IMR-90 (cell line): ENCODE data around the gene SNED1. TPM values are rescaled to one million over a fixed set of nuclear protein-coding genes. Genes with fewer than 3 reads are reported as not detected.
A peak's percentile ranks its signal among the peaks of the same experiment; 100 is the strongest.

Source experiments
- ATAC-seq: fragments of 200-7000 bp; cut with Tn5 transposase; 2 replicates; pipeline ENCODE4 v1.9.1; 2020; ENCODE audit warnings: low read depth, mild to moderate bottlenecking, moderate library complexity
- BruUV-seq: library from RNA; stranded (reverse); fragments of 400-500 nt; replicated peaks from 2 replicates; lab custom pipeline; 2021; lab: Mats Ljungman, UMichigan
- CTCF ChIA-PET: fragments of 300-600 bp; formaldehyde crosslinking; extraction: SDS; loops from one replicate; lab custom pipeline; 2021; ENCODE audit warnings: antibody characterized with exemption; lab: Yijun Ruan, JAX
- POLR2A ChIA-PET: fragments of 300-600 bp; sonication (Branson Sonifier 250); formaldehyde crosslinking; loops from one replicate; lab custom pipeline; 2022; ENCODE audit warnings: antibody characterized with exemption; ENCODE audit not compliant: unreplicated experiment; lab: Charles Lee
- DNase-seq: peaks from one replicate; pipeline ENCODE4 v3.0.0; 2013
- H2AFZ ChIP-seq: replicated peaks from 2 replicates; pipeline ENCODE3; 2013; ENCODE audit warnings: low read length, mild to moderate bottlenecking; ENCODE audit not compliant: poor library complexity
- H2AK5ac ChIP-seq: 2 replicates; pipeline ENCODE4 v1.6.1; 2013; ENCODE audit warnings: low read depth, low read length, inconsistent platforms
- H2AK9ac ChIP-seq: replicated peaks from 2 replicates; pipeline ENCODE3; 2013; ENCODE audit warnings: mild to moderate bottlenecking, low read depth, low read length, moderate library complexity; ENCODE audit not compliant: poor library complexity
- H2BK120ac ChIP-seq: 2 replicates; pipeline ENCODE4 v1.6.1; 2013; ENCODE audit warnings: low read depth, low read length, inconsistent platforms
- H2BK15ac ChIP-seq: 3 replicates; pipeline ENCODE4 v1.6.1; 2013; ENCODE audit warnings: low read depth, low read length, inconsistent platforms
- H2BK20ac ChIP-seq: 2 replicates; pipeline ENCODE4 v1.6.1; 2013; ENCODE audit warnings: low read depth, mild to moderate bottlenecking, inconsistent platforms, low read length, moderate library complexity
- H2BK5ac ChIP-seq: 2 replicates; pipeline ENCODE4 v1.6.1; 2013; ENCODE audit warnings: mild to moderate bottlenecking, low read depth, low read length, inconsistent platforms; ENCODE audit not compliant: poor library complexity, severe bottlenecking
- H3K14ac ChIP-seq: replicated peaks from 2 replicates; pipeline ENCODE4 v1.6.1; 2013; ENCODE audit warnings: low read depth, low read length, inconsistent platforms
- H3K18ac ChIP-seq: 2 replicates; pipeline ENCODE4 v1.6.1; 2013; ENCODE audit warnings: low read depth, low read length, control low read depth
- H3K23ac ChIP-seq: 2 replicates; pipeline ENCODE4 v1.6.1; 2013; ENCODE audit warnings: low read depth, low read length, inconsistent platforms
- H3K27ac ChIP-seq: 2 replicates; pipeline ENCODE4 v1.5.1; 2013; ENCODE audit warnings: mild to moderate bottlenecking, control low read depth, low read length; ENCODE audit not compliant: insufficient read depth
- H3K27me3 ChIP-seq: 2 replicates; pipeline ENCODE4 v1.6.1; 2013; ENCODE audit warnings: low read length; ENCODE audit not compliant: control insufficient read depth, insufficient read depth
- H3K36me3 ChIP-seq: 2 replicates; pipeline ENCODE4 v1.6.1; 2013; ENCODE audit warnings: low read length, mixed read lengths; ENCODE audit not compliant: control insufficient read depth, insufficient read depth
- H3K4ac ChIP-seq: 2 replicates; pipeline ENCODE4 v1.6.1; 2013; ENCODE audit warnings: low read depth, low read length, inconsistent platforms
- H3K4me1 ChIP-seq: 2 replicates; pipeline ENCODE4 v1.6.1; 2013; ENCODE audit warnings: low read length, mixed read lengths; ENCODE audit not compliant: control insufficient read depth, insufficient read depth
- H3K4me2 ChIP-seq: 2 replicates; pipeline ENCODE4 v1.6.1; 2013; ENCODE audit warnings: low read depth, mild to moderate bottlenecking, control low read depth, low read length, moderate library complexity
- H3K4me3 ChIP-seq: 2 replicates; pipeline ENCODE4 v1.5.1; 2013; ENCODE audit warnings: low read depth, mild to moderate bottlenecking, control low read depth, low read length, moderate library complexity; ENCODE audit not compliant: insufficient read depth
- H3K56ac ChIP-seq: 2 replicates; pipeline ENCODE4 v1.6.1; 2013; ENCODE audit warnings: low read length, inconsistent platforms; ENCODE audit not compliant: insufficient read depth; ENCODE audit errors: extremely low read depth
- H3K79me1 ChIP-seq, 2 experiments: 2 replicates each; pipeline ENCODE4 v1.6.1; 2013; ENCODE audit warnings: low read length in 2 of 2, inconsistent platforms in 1 of 2, low read depth in 1 of 2
- H3K9ac ChIP-seq: 2 replicates; pipeline ENCODE4 v1.6.1; 2013; ENCODE audit warnings: low read depth, low read length, control low read depth
- H3K9me1 ChIP-seq: 2 replicates; pipeline ENCODE4 v1.6.1; 2013; ENCODE audit warnings: low read length, inconsistent platforms; ENCODE audit not compliant: insufficient read depth
- H3K9me3 ChIP-seq: 2 replicates; pipeline ENCODE4 v1.6.1; 2013; ENCODE audit warnings: low read length; ENCODE audit not compliant: control insufficient read depth, insufficient read depth
- H4K20me1 ChIP-seq: 2 replicates; pipeline ENCODE4 v1.6.1; 2013; ENCODE audit warnings: low read length, inconsistent platforms; ENCODE audit not compliant: insufficient read depth
- H4K5ac ChIP-seq: 2 replicates; pipeline ENCODE4 v1.6.1; 2013; ENCODE audit warnings: mild to moderate bottlenecking, low read depth, low read length, control low read depth
- H4K8ac ChIP-seq, 2 experiments: 2 replicates each; pipeline ENCODE4 v1.6.1; 2013; ENCODE audit warnings: low read depth in 2 of 2, low read length in 2 of 2, control low read depth in 1 of 2, inconsistent platforms in 1 of 2
- H4K91ac ChIP-seq: 2 replicates; pipeline ENCODE4 v1.6.1; 2013; ENCODE audit warnings: low read depth, low read length, inconsistent platforms; ENCODE audit not compliant: insufficient read depth
- CEBPB ChIP-seq: IDR thresholded peaks from 2 replicates; pipeline ENCODE4 v1.6.1; 2012; ENCODE audit warnings: low read depth, low read length, improper control_type of control experiment
- CHD1 ChIP-seq: IDR thresholded peaks from 2 replicates; pipeline ENCODE4 v1.6.1; 2012; ENCODE audit warnings: low read depth, low read length, improper control_type of control experiment
- CTCF ChIP-seq: conservative IDR thresholded peaks from 2 replicates; pipeline ENCODE4 v1.5.1; 2012; ENCODE audit warnings: mild to moderate bottlenecking, low read depth, low read length, improper control_type of control experiment
- ELK1 ChIP-seq: fragments of 150-350 bp; IDR thresholded peaks from 2 replicates; pipeline ENCODE4 v1.6.1; 2016; ENCODE audit warnings: low read depth, mild to moderate bottlenecking, low read length, moderate library complexity, borderline replicate concordance
- FOS ChIP-seq: fragments of 150-350 bp; IDR thresholded peaks from 2 replicates; pipeline ENCODE4 v1.6.1; 2016; ENCODE audit warnings: low read depth, low read length
- MAFK ChIP-seq: IDR thresholded peaks from 2 replicates; pipeline ENCODE4 v1.6.1; 2012; ENCODE audit warnings: low read depth, low read length, improper control_type of control experiment
- MAZ ChIP-seq: IDR thresholded peaks from 2 replicates; pipeline ENCODE4 v1.6.1; 2012; ENCODE audit warnings: low read depth, mild to moderate bottlenecking, low read length, improper control_type of control experiment, moderate library complexity, borderline replicate concordance
- MXI1 ChIP-seq: IDR thresholded peaks from 2 replicates; pipeline ENCODE4 v1.6.1; 2012; ENCODE audit warnings: low read depth, mild to moderate bottlenecking, low read length, moderate library complexity, borderline replicate concordance
- NFE2L2 ChIP-seq: fragments of 150-350 bp; IDR thresholded peaks from 2 replicates; pipeline ENCODE4 v1.6.1; 2016; ENCODE audit warnings: low read depth, mild to moderate bottlenecking, low read length
- POLR2A ChIP-seq: IDR thresholded peaks from 2 replicates; pipeline ENCODE4 v1.6.1; 2012; ENCODE audit warnings: mild to moderate bottlenecking, low read depth, low read length
- RAD21 ChIP-seq: IDR thresholded peaks from 2 replicates; pipeline ENCODE4 v1.6.1; 2012; ENCODE audit warnings: low read length, improper control_type of control experiment
- RCOR1 ChIP-seq: IDR thresholded peaks from 2 replicates; pipeline ENCODE4 v1.6.1; 2012; ENCODE audit warnings: mild to moderate bottlenecking, low read length, improper control_type of control experiment; ENCODE audit not compliant: insufficient replicate concordance
- RFX5 ChIP-seq: IDR thresholded peaks from 2 replicates; pipeline ENCODE4 v1.8.0; 2012; ENCODE audit warnings: low read depth, mild to moderate bottlenecking, low read length, moderate library complexity
- SMC3 ChIP-seq: fragments of 150-350 bp; IDR thresholded peaks from 2 replicates; pipeline ENCODE4 v1.6.1; 2016; ENCODE audit warnings: low read depth, mild to moderate bottlenecking, antibody characterized with exemption, low read length, moderate library complexity
- USF2 ChIP-seq: fragments of 150-350 bp; IDR thresholded peaks from 2 replicates; pipeline ENCODE4 v1.6.1; 2017; ENCODE audit warnings: mild to moderate bottlenecking, antibody characterized with exemption, low read length, low read depth
- WGBS, 2 experiments: methylation state at CpG; one replicate each; pipeline versions ENCODE4 v1.1.5 to v1.1.7; 2013; ENCODE audit warnings: missing lambda C conversion rate in 2 of 2; ENCODE audit not compliant: insufficient read length in 1 of 2; ENCODE audit errors: extremely low coverage in 2 of 2; 5-methylcytosine and 5-hydroxymethylcytosine counted together
- dilution Hi-C: fragments of 300-500 bp; cut with HindIII; formaldehyde crosslinking; loops from one replicate; pipeline ENCODE4 v1.14.3; 2018; ENCODE audit warnings: low sequenced_read_pairs; ENCODE audit not compliant: unreplicated experiment
- in situ Hi-C: fragments of 300-500 bp; cut with MboI; formaldehyde crosslinking; loops from 3 replicates; pipeline ENCODE4 v1.14.3; 2019; ENCODE audit warnings: low sequenced_read_pairs, inconsistent platforms, mixed read lengths
- intact Hi-C: fragments of 100-400 bp; cut with micrococcal nuclease; formaldehyde crosslinking; loops from 2 replicates; pipeline ENCODE4 v1.10.0; 2022
- polyA plus RNA-seq, 3 experiments: library from polyadenylated mRNA; depleted of rRNA; stranded (reverse); fragments of >200 nt; gene quantifications; 2 replicates each; pipeline ENCODE4 v1.2.3, GENCODE V29; 2012; ENCODE audit warnings: low replicate concordance in 1 of 3
- total RNA-seq: library from RNA; depleted of rRNA; stranded (reverse); fragments of >200 nt; gene quantifications from 2 replicates; pipeline ENCODE4 v1.2.3, GENCODE V29; 2012

SNED1 gene
- total and polyA plus RNA-seq, 2 of the 4 experiments (the other 2 are of a cell fraction): 1.1 to 3.4 TPM

- intact Hi-C loops (loop anchor here (10.0 kb wide), 1 partner anchor 431 kb away; the partner anchor contains the start of genes DUSP28 and RNPEPL1), in situ Hi-C loops (no loop called here), dilution Hi-C loops (no loop called here)
- Histone ChIP-seq H4K91ac (no peak overlapping the region), H3K9me1 (peaks cover 11% of the 10 kb centered on the region), H3K4me2 (no peak overlapping the region), H4K8ac (no peak overlapping the region), H3K56ac (no peak overlapping the region), H3K9me3 (no peaks in the 10 kb centered on the region), H2BK120ac (no peak overlapping the region), H3K79me1 (no peaks in the 10 kb centered on the region; a peak in 1 of 4 replicates), H2BK20ac (0 out of 2 replicates have a peak overlapping the region, but pooled peaks have one; percentile 16), H2AK9ac (no peak overlapping the region), H3K4ac (no peak overlapping the region), H4K20me1 (no peaks in the 10 kb centered on the region), H3K9ac (no peak overlapping the region), H3K18ac (no peak overlapping the region; the same call in 1 of the 2 replicates), H3K36me3 (peaks cover 14% of the 10 kb centered on the region; the same call in 1 of the 2 replicates), H2BK5ac (no peak overlapping the region), H2BK15ac (no peak overlapping the region), H3K14ac (no peak overlapping the region), H3K27ac (no peak overlapping the region), H3K27me3 (no peaks in the 10 kb centered on the region), H2AFZ (no peak overlapping the region), H3K4me1 (peaks cover 36% of the 10 kb centered on the region), H4K5ac (no peak overlapping the region; the same call in 1 of the 2 replicates), H2AK5ac (0 out of 2 replicates have a peak overlapping the region, but pooled peaks have one; percentile 6), H3K23ac (no peak overlapping the region), H3K4me3 (no peak overlapping the region)
- POLR2A ChIA-PET: no interaction called here
- WGBS, 2 experiments: 71% methylated on average over 8 of the region's 19 CpGs; no CpG with 5 or more reads in 1 of the 2 experiments
- ATAC-seq (no peak), DNase-seq (no peak)
- CTCF ChIA-PET: no interaction called here
- no TSS peak for BruUV-seq
- TF ChIP-seq SMC3 (no peak), RAD21 (no peak), MAFK (no peak), RFX5 (no peak), CHD1 (no peak), MXI1 (no peak), RCOR1 (no peak), USF2 (no peak), CTCF (no peak), NFE2L2 (no peak), MAZ (no peak), POLR2A (no peak), CEBPB (no peak), FOS (no peak), ELK1 (no peak)
These were observed 2.1 kb upstream of the SNED1 start for GRCh38 chr2:240996161-240996833.
